Activated naive CD4-positive, alpha-beta T cell treated with Interleukin-2 at 50 U/mL for 16 hours (primary cell): ENCODE measurements around the gene LHB.
"Not testable (repeated sequence)": the region's sequence is repeated elsewhere in the genome, so short reads cannot be mapped to it uniquely, and the experiment has no call there.

Source experiments
- DNase-seq: peaks from one replicate; pipeline ENCODE4 v3.0.0-alpha.2; 2020

Gene LHB

GRCh38 chr19:49036815-49037214 is 19.9 kb upstream of the LHB start, which contains the start of gene CGB1:
Gene CGB1 (minus strand): TSS chr19:49036895. CDS start chr19:49036711, 184 bp downstream.
- peak; percentile 40 for DNase-seq

- peak; percentile 54 for DNase-seq
These were observed 14.9 kb upstream of the LHB start, which contains the start of gene CGB2 for GRCh38 chr19:49031642-49032301. Gene CGB2 (plus strand): TSS chr19:49031890. CDS start chr19:49032096, 206 bp downstream.

GRCh38 chr19:49030323-49030722 is 13.4 kb upstream of the LHB start:
- not testable (repeated sequence) for DNase-seq

- DNase-seq: not testable (repeated sequence)
These were observed 12.9 kb upstream of the LHB start for GRCh38 chr19:49029749-49030148.

- DNase-seq: not testable (repeated sequence)
These were observed 11.8 kb upstream of the LHB start for GRCh38 chr19:49028686-49029085.

- not testable (repeated sequence) for DNase-seq
These were observed 8.7 kb upstream of the LHB start for GRCh38 chr19:49025599-49025998.

- not testable (repeated sequence) for DNase-seq
These were observed 8.2 kb upstream of the LHB start for GRCh38 chr19:49025088-49025487.

- not testable (repeated sequence) for DNase-seq
These were observed 7.3 kb upstream of the LHB start, which contains the start of gene CGB3 for GRCh38 chr19:49024233-49024632. Gene CGB3 (minus strand): TSS chr19:49024333. CDS start chr19:49023971, 362 bp downstream.

GRCh38 chr19:49022116-49022515 is 5.2 kb upstream of the LHB start:
- DNase-seq: no peak

GRCh38 chr19:49020931-49021895 is 4.3 kb upstream of the LHB start:
- no peak for DNase-seq

GRCh38 chr19:49020342-49020741 is 3.5 kb upstream of the LHB start:
- no peak for DNase-seq

GRCh38 chr19:49019242-49019932 is 2.5 kb upstream of the LHB start:
- DNase-seq: peak; percentile 67

GRCh38 chr19:49018388-49019241 is 1.7 kb upstream of the LHB start:
- peak; percentile 24 for DNase-seq

GRCh38 chr19:49017666-49018351 is 918 bp upstream of the LHB start:
- peak; percentile 70 for DNase-seq

- no peak for DNase-seq
These were observed 638 bp downstream of the LHB start for GRCh38 chr19:49016067-49016839.

GRCh38 chr19:49014870-49015255 is 2.0 kb downstream of the LHB start:
- no peak for DNase-seq

GRCh38 chr19:49014123-49014869 is 2.6 kb downstream of the LHB start:
- no peak for DNase-seq

GRCh38 chr19:49011194-49011593 is 5.7 kb downstream of the LHB start:
- no peak for DNase-seq

- DNase-seq: no peak
These were observed 6.4 kb downstream of the LHB start for GRCh38 chr19:49010453-49010852.

- DNase-seq: no peak
These were observed 7.1 kb downstream of the LHB start for GRCh38 chr19:49009828-49010227.
